Measurements from ENCODE around the gene HPDL.

The HPDL gene

DNA sequence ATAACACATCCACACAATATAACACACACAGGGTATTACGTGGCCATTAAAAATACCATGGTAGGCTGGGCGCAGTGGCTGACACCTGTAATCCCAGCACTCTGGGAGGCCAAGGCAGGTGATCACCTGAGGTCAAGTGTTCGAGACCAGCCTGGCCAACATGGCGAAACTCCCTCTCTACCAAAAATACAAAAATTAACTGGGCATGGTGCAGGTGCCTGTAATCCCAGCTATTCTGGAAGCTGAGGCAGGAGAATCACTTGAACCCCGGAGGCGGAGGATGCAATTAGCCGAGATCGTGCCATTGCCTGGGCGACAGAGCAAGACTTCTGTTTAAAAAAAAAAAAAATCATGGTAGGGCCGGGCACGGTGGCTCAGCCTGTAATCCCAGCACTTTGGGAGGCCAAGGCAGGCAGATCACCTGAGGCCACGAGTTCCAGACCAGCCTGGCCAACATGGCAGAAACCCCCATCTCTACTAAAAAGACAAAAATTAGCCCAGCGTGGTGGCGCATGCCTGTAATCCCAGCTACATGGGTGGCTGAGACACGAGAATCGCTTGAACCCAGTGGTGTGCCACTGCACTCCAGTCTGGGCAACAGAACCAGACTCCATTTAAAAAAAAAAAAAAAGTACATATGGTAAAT, 24.1 kb upstream of the HPDL start:
- H3K4me3 ChIP-seq (ENCODE audit: low read length): no peak overlapping the region
- H3K18ac ChIP-seq (ENCODE audit: low read length): no peak overlapping the region
- peaks cover 13% of the 10 kb centered on the region for H3K4me1 ChIP-seq (ENCODE audit: control insufficient read depth, low read depth, low read length)
- H3K36me3 ChIP-seq (ENCODE audit: control insufficient read depth, insufficient read depth, low read length): no peaks in the 10 kb centered on the region
- no peak overlapping the region for H3K27ac ChIP-seq (ENCODE audit: low read depth, low read length)
- no peak overlapping the region for H2AK5ac ChIP-seq (ENCODE audit: low read length)
- no peak overlapping the region for H3K23ac ChIP-seq (ENCODE audit: low read length)
- H4K5ac ChIP-seq (ENCODE audit: low read length): no peak overlapping the region
- no peaks in the 10 kb centered on the region for H3K27me3 ChIP-seq (ENCODE audit: insufficient read depth, low read length, poor library complexity)
- peak overlapping the region; percentile 96 for H3K56ac ChIP-seq (ENCODE audit: low read length)
- H3K9ac ChIP-seq (ENCODE audit: low read length): peak overlapping the region; percentile 82
- no peaks in the 10 kb centered on the region for H3K79me1 ChIP-seq (ENCODE audit: low read length)
- peak overlapping the region; percentile 46 for H3K4me2 ChIP-seq (ENCODE audit: low read length)
- H2BK5ac ChIP-seq (ENCODE audit: low read length): no peak overlapping the region
- H4K8ac ChIP-seq (ENCODE audit: low read depth, low read length): no peak overlapping the region
- H3K79me2 ChIP-seq (ENCODE audit: control insufficient read depth, insufficient read depth, low read length): no peaks in the 10 kb centered on the region
- no peak for DNase-seq
- no peak overlapping the region for H2BK120ac ChIP-seq (ENCODE audit: low read depth, low read length)
- H3K4ac ChIP-seq (ENCODE audit: low read depth, low read length): no peak overlapping the region
- H2BK15ac ChIP-seq (replicated peaks; ENCODE audit: low read depth): no peak overlapping the region
- WGBS (ENCODE audit: extremely low coverage, insufficient coverage, low lambda C conversion rate): no CpG with 5 or more reads among the region's 16 CpGs

DNA sequence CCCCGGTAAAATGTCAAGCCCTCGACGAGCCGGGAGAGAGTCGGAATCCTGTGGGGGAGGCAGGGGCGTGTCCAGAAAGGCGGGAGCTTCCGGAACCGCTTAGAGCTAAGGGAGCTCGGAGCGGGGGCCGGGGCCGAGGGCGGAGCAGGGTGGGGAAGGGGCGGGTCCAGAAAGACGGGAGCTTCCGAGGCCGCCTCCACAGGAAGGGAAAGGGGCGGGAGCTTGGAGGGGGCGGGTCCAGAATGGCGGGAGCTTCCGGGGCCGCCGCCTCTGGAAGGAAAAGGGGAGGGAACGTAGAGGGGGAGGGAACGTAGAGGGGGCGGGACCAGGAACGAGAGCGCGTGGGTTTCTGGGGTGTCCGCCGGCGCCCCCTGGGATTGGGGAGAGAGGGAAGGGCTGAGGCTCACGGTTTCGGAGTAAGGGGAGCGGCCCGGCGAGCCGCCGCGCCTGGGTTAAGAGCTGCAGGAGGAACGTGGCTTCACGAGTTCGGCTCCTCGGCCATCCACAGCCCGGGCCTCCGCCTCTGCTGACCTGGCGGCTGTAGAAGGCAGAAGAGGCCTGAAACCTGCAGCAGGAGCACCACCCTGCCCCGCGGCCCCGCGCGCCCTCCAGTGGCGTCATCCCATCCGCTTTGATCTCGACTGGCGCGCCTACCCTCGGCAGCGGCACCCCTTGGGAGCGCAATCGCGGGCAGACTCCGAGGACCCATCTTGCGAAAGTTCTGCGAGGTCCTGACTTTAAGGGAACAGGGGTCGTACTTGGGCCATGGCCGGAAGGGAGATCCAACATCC, 23.0 kb upstream of the HPDL start:
- DNase-seq: peak; percentile 99
- peak overlapping the region; percentile 66 for H3K4me3 ChIP-seq (ENCODE audit: low read length)
- H4K5ac ChIP-seq (ENCODE audit: low read length): no peak overlapping the region
- peak overlapping the region; percentile 80 for H2BK5ac ChIP-seq (ENCODE audit: low read length)
- no CpG with 5 or more reads among the region's 68 CpGs for WGBS (ENCODE audit: extremely low coverage, insufficient coverage, low lambda C conversion rate)
- no peak overlapping the region for H4K8ac ChIP-seq (ENCODE audit: low read depth, low read length)
- H2AK5ac ChIP-seq (ENCODE audit: low read length): no peak overlapping the region
- no peaks in the 10 kb centered on the region for H3K79me2 ChIP-seq (ENCODE audit: control insufficient read depth, insufficient read depth, low read length)
- H3K23ac ChIP-seq (ENCODE audit: low read length): peak overlapping the region; percentile 83
- H3K18ac ChIP-seq (ENCODE audit: low read length): peak overlapping the region; percentile 94
- peak overlapping the region; percentile 82 for H3K9ac ChIP-seq (ENCODE audit: low read length)
- H2BK15ac ChIP-seq (replicated peaks; ENCODE audit: low read depth): no peak overlapping the region
- peak overlapping the region; percentile 90 for H3K4me2 ChIP-seq (ENCODE audit: low read length)
- H3K56ac ChIP-seq (ENCODE audit: low read length): peak overlapping the region; percentile 93
- H3K4me1 ChIP-seq (ENCODE audit: control insufficient read depth, low read depth, low read length): peaks cover 13% of the 10 kb centered on the region
- no peaks in the 10 kb centered on the region for H3K36me3 ChIP-seq (ENCODE audit: control insufficient read depth, insufficient read depth, low read length)
- peak overlapping the region; percentile 93 for H3K4ac ChIP-seq (ENCODE audit: low read depth, low read length)
- H3K27me3 ChIP-seq (ENCODE audit: insufficient read depth, low read length, poor library complexity): no peaks in the 10 kb centered on the region
- peak overlapping the region; percentile 77 for H3K27ac ChIP-seq (ENCODE audit: low read depth, low read length)
- no peaks in the 10 kb centered on the region for H3K79me1 ChIP-seq (ENCODE audit: low read length)
- H2BK120ac ChIP-seq (ENCODE audit: low read depth, low read length): no peak overlapping the region

DNA sequence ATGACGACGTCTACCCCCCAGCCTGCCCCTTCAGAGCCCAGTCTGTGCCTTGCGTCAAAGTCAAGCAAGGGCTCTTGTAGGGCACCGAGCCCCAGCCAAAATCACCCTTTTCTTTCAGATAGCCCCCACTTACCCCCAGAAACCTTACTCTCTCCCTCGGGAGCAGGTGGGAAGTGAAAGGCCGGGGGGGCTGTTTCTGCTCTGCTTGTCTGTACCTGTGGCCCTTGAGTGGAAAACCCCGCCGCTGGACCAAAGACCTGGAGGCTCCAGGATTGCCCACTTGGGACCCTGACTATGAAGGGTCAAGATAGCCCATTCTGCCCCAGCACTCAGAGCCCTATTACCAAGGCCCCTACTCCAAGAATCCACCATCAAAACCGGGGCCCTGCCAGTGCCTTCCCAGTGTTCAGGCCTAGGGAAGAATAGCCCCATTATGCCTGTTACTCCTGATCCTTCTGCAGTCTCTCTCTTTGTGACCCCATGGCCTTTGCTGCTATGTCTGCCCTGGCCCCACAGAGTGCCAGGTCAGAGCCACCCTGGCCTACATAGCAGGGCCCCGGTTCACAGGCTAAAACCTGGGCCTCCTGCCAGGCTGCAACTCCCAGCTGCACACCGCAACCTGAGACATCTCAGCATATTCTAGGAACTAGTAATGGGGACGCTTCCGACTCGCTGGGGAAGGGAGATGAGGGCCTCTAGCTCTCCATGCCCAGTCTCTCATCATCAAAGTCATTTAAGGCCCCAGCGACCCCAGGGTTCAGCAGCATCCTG, 22.2 kb upstream of the HPDL start:
- no peaks in the 10 kb centered on the region for H3K79me2 ChIP-seq (ENCODE audit: control insufficient read depth, insufficient read depth, low read length)
- H3K79me1 ChIP-seq (ENCODE audit: low read length): no peaks in the 10 kb centered on the region
- no peaks in the 10 kb centered on the region for H3K36me3 ChIP-seq (ENCODE audit: control insufficient read depth, insufficient read depth, low read length)
- peak overlapping the region; percentile 73 for H3K9ac ChIP-seq (ENCODE audit: low read length)
- H3K4me1 ChIP-seq (ENCODE audit: control insufficient read depth, low read depth, low read length): peaks cover 13% of the 10 kb centered on the region
- H3K56ac ChIP-seq (ENCODE audit: low read length): peak overlapping the region; percentile 93
- peak overlapping the region; percentile 66 for H3K4me3 ChIP-seq (ENCODE audit: low read length)
- H2BK5ac ChIP-seq (ENCODE audit: low read length): peak overlapping the region; percentile 80
- H2BK15ac ChIP-seq (replicated peaks; ENCODE audit: low read depth): no peak overlapping the region
- no peak overlapping the region for H2BK120ac ChIP-seq (ENCODE audit: low read depth, low read length)
- peak overlapping the region; percentile 90 for H3K4me2 ChIP-seq (ENCODE audit: low read length)
- peak overlapping the region; percentile 76 for H3K27ac ChIP-seq (ENCODE audit: low read depth, low read length)
- DNase-seq: no peak
- H3K27me3 ChIP-seq (ENCODE audit: insufficient read depth, low read length, poor library complexity): no peaks in the 10 kb centered on the region
- no peak overlapping the region for H4K8ac ChIP-seq (ENCODE audit: low read depth, low read length)
- H2AK5ac ChIP-seq (ENCODE audit: low read length): no peak overlapping the region
- peak overlapping the region; percentile 93 for H3K4ac ChIP-seq (ENCODE audit: low read depth, low read length)
- H3K18ac ChIP-seq (ENCODE audit: low read length): peak overlapping the region; percentile 64
- H4K5ac ChIP-seq (ENCODE audit: low read length): no peak overlapping the region
- H3K23ac ChIP-seq (ENCODE audit: low read length): peak overlapping the region; percentile 83
- no CpG with 5 or more reads among the region's 15 CpGs for WGBS (ENCODE audit: extremely low coverage, insufficient coverage, low lambda C conversion rate)

DNA sequence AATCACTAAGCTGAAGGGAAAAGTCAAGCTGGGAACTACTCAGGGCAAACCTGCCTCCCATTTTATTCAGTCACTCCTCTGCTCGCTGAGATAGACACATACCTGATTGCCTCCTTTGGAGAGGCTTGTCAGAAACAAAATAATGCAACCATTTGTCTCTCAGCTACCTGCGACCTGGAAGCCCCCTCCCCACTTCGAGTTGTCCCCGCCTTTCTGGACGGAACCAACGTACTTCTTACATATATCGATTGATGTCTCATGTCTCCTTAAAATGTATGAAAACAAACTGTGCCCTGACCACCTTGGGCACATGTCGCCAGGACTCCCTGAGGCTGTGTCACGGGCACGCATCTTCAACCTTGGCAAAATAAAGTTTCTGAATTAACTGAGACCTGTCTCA, 21.5 kb upstream of the HPDL start:
- H3K23ac ChIP-seq (ENCODE audit: low read length): no peak overlapping the region
- peaks cover 13% of the 10 kb centered on the region for H3K4me1 ChIP-seq (ENCODE audit: control insufficient read depth, low read depth, low read length)
- no peak overlapping the region for H2BK120ac ChIP-seq (ENCODE audit: low read depth, low read length)
- no peak overlapping the region for H3K4me2 ChIP-seq (ENCODE audit: low read length)
- no peaks in the 10 kb centered on the region for H3K27me3 ChIP-seq (ENCODE audit: insufficient read depth, low read length, poor library complexity)
- H3K79me2 ChIP-seq (ENCODE audit: control insufficient read depth, insufficient read depth, low read length): no peaks in the 10 kb centered on the region
- no peak overlapping the region for H2BK15ac ChIP-seq (replicated peaks; ENCODE audit: low read depth)
- no peak overlapping the region for H2BK5ac ChIP-seq (ENCODE audit: low read length)
- H3K9ac ChIP-seq (ENCODE audit: low read length): no peak overlapping the region
- H4K8ac ChIP-seq (ENCODE audit: low read depth, low read length): no peak overlapping the region
- no peak overlapping the region for H4K5ac ChIP-seq (ENCODE audit: low read length)
- no peak overlapping the region for H3K27ac ChIP-seq (ENCODE audit: low read depth, low read length)
- H3K79me1 ChIP-seq (ENCODE audit: low read length): no peaks in the 10 kb centered on the region
- DNase-seq: no peak
- no peak overlapping the region for H3K4me3 ChIP-seq (ENCODE audit: low read length)
- WGBS (ENCODE audit: extremely low coverage, insufficient coverage, low lambda C conversion rate): no CpG with 5 or more reads among the region's 10 CpGs
- H3K18ac ChIP-seq (ENCODE audit: low read length): no peak overlapping the region
- peak overlapping the region; percentile 74 for H3K56ac ChIP-seq (ENCODE audit: low read length)
- no peak overlapping the region for H2AK5ac ChIP-seq (ENCODE audit: low read length)
- no peaks in the 10 kb centered on the region for H3K36me3 ChIP-seq (ENCODE audit: control insufficient read depth, insufficient read depth, low read length)
- no peak overlapping the region for H3K4ac ChIP-seq (ENCODE audit: low read depth, low read length)

DNA sequence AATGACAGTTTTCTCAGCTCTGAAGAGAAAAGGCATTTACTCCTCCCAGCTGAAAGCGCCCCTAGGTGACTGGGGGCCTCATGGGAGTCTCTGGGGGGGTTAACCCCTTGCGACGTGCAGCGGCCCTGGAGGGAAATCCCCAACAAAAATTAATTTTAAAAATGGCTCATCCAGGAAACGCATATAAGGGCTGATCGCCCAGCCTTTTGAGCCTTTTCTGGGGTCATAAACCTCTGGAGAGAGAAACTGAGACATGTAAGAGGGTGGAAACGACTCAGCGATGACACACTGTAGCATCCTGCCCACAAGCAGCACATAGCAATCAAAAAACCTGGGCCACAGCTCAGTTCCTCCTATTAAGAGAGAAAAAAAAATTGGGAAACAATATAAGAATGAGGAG, 20.4 kb upstream of the HPDL start:
- Histone ChIP-seq H3K18ac (ENCODE audit: low read length) (peak overlapping the region; percentile 85), H3K27ac (ENCODE audit: low read depth, low read length) (no peak overlapping the region), H3K27me3 (ENCODE audit: insufficient read depth, low read length, poor library complexity) (no peaks in the 10 kb centered on the region), H2BK15ac (replicated peaks; ENCODE audit: low read depth) (peak overlapping the region; percentile 93), H3K9ac (ENCODE audit: low read length) (no peak overlapping the region), H4K5ac (ENCODE audit: low read length) (peak overlapping the region; percentile 64), H3K4me1 (ENCODE audit: control insufficient read depth, low read depth, low read length) (peaks cover 13% of the 10 kb centered on the region), H3K23ac (ENCODE audit: low read length) (no peak overlapping the region), H2AK5ac (ENCODE audit: low read length) (no peak overlapping the region), H3K56ac (ENCODE audit: low read length) (peak overlapping the region; percentile 49), H3K4me3 (ENCODE audit: low read length) (no peak overlapping the region), H3K36me3 (ENCODE audit: control insufficient read depth, insufficient read depth, low read length) (no peaks in the 10 kb centered on the region), H3K79me2 (ENCODE audit: control insufficient read depth, insufficient read depth, low read length) (no peaks in the 10 kb centered on the region), H3K4me2 (ENCODE audit: low read length) (no peak overlapping the region), H2BK5ac (ENCODE audit: low read length) (no peak overlapping the region), H3K79me1 (ENCODE audit: low read length) (no peaks in the 10 kb centered on the region), H2BK120ac (ENCODE audit: low read depth, low read length) (no peak overlapping the region), H3K4ac (ENCODE audit: low read depth, low read length) (no peak overlapping the region), H4K8ac (ENCODE audit: low read depth, low read length) (no peak overlapping the region)
- DNase-seq: no peak
- WGBS (ENCODE audit: extremely low coverage, insufficient coverage, low lambda C conversion rate): no CpG with 5 or more reads among the region's 8 CpGs
